ENCODE results near the gene RNF217.

DNA sequence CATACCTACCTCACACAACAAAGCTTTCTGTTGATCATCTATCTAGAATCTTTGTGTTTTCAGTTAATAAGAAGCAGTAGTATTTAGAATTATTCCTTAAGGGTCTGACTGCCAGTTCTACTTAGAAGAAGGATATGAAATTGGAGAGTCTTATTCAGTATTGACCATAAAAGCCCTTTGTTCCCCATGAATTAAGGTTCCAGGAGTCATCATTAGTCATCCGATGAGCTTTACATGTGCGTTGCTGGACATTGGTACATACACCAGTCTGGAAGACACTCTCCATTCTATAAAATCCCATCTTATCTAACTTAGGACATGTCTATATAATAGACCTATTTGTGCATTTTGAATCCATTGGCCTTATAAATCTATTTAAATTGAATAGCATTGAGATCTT is 34.4 kb upstream of the RNF217 start:
- TF ChIP-seq, protein P1, sequence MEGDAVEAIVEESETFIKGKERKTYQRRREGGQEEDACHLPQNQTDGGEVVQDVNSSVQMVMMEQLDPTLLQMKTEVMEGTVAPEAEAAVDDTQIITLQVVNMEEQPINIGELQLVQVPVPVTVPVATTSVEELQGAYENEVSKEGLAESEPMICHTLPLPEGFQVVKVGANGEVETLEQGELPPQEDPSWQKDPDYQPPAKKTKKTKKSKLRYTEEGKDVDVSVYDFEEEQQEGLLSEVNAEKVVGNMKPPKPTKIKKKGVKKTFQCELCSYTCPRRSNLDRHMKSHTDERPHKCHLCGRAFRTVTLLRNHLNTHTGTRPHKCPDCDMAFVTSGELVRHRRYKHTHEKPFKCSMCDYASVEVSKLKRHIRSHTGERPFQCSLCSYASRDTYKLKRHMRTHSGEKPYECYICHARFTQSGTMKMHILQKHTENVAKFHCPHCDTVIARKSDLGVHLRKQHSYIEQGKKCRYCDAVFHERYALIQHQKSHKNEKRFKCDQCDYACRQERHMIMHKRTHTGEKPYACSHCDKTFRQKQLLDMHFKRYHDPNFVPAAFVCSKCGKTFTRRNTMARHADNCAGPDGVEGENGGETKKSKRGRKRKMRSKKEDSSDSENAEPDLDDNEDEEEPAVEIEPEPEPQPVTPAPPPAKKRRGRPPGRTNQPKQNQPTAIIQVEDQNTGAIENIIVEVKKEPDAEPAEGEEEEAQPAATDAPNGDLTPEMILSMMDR (IDR thresholded peaks at IDR 0.05 in 4 of 5, conservative IDR thresholded peaks at IDR 0.05 in 1 of 5): no peak
- no peak for TF ChIP-seq POLR2A (IDR thresholded peaks at IDR 0.05)
